GM12892 (cell line): ENCODE measurements around the gene HLF.

Experiments
- POLR2A ChIP-seq: IDR thresholded peaks from 2 replicates; pipeline ENCODE4 v1.6.1; 2011; ENCODE audit warnings: low read depth, low read length, control low read depth
- POLR2AphosphoS5 ChIP-seq: IDR thresholded peaks from 2 replicates; pipeline ENCODE4 v1.6.1; 2011; ENCODE audit warnings: low read depth, low read length, control low read depth
- TAF1 ChIP-seq: IDR thresholded peaks from 2 replicates; pipeline ENCODE4 v1.6.1; 2011; ENCODE audit warnings: low read depth, mild to moderate bottlenecking, control low read depth, low read length, borderline replicate concordance

GRCh38 chr17:55273579-55274354 is 9.0 kb downstream of the HLF start:
- no peak for TF ChIP-seq POLR2A
- no peak for TF ChIP-seq POLR2AphosphoS5
- TF ChIP-seq TAF1, result no peak
